B cell (primary cell): ENCODE data around the gene MUC12.

Experiments
- CTCF ChIP-seq: fragments of 200-600 bp; IDR thresholded peaks from one replicate; pipeline ENCODE4 v1.8.0; 2022; ENCODE audit warnings: antibody characterized with exemption, mild to moderate bottlenecking
- EZH2 ChIP-seq: IDR thresholded peaks from 2 replicates; pipeline ENCODE4 v1.6.1; 2012; ENCODE audit warnings: borderline replicate concordance, low read depth, mild to moderate bottlenecking, moderate library complexity, low read length; ENCODE audit not compliant: insufficient read depth, poor library complexity, severe bottlenecking

GRCh38 chr7:101059620-101059942 is 90.2 kb downstream of the MUC12 start:
- TF ChIP-seq CTCF = peak; percentile 64
- no peak for TF ChIP-seq EZH2
